NT2/D1 (cell line): ENCODE measurements around the gene SLC39A11.

Experiments
- DNase-seq: peaks from one replicate; pipeline ENCODE4 v3.0.0-alpha.2; 2011; ENCODE audit warnings: low read depth, low spot score
- H3K27me3 ChIP-seq: 2 replicates; pipeline ENCODE4 v1.6.0; 2011; ENCODE audit warnings: mild to moderate bottlenecking; ENCODE audit not compliant: insufficient read length, insufficient read depth
- H3K36me3 ChIP-seq: 2 replicates; pipeline ENCODE4 v1.6.1; 2011; ENCODE audit warnings: mild to moderate bottlenecking, low read length, mixed read lengths; ENCODE audit not compliant: insufficient read depth, insufficient read length
- H3K4me1 ChIP-seq: 2 replicates; pipeline ENCODE4 v1.5.1; 2011; ENCODE audit not compliant: insufficient read depth, insufficient read length
- H3K4me3 ChIP-seq: 2 replicates; pipeline ENCODE4 v1.5.1; 2011; ENCODE audit warnings: low read depth; ENCODE audit not compliant: insufficient read length
- H3K9ac ChIP-seq: 2 replicates; pipeline ENCODE4 v1.6.0; 2011; ENCODE audit warnings: low read depth; ENCODE audit not compliant: insufficient read length
- H3K9me3 ChIP-seq: 2 replicates; pipeline ENCODE4 v1.5.1; 2011; ENCODE audit warnings: mild to moderate bottlenecking, low read length; ENCODE audit not compliant: insufficient read depth
- SUZ12 ChIP-seq: IDR thresholded peaks from 2 replicates; pipeline ENCODE4 v1.6.1; 2011; ENCODE audit not compliant: insufficient read length, insufficient read depth; ENCODE audit errors: extremely low read depth
- YY1 ChIP-seq: IDR thresholded peaks from 2 replicates; pipeline ENCODE4 v1.6.1; 2011; ENCODE audit not compliant: insufficient read length, insufficient read depth
- ZNF274 ChIP-seq: IDR thresholded peaks from 2 replicates; pipeline ENCODE4 v1.6.1; 2011; ENCODE audit warnings: mild to moderate bottlenecking, low read depth, low read length

The SLC39A11 gene

DNA sequence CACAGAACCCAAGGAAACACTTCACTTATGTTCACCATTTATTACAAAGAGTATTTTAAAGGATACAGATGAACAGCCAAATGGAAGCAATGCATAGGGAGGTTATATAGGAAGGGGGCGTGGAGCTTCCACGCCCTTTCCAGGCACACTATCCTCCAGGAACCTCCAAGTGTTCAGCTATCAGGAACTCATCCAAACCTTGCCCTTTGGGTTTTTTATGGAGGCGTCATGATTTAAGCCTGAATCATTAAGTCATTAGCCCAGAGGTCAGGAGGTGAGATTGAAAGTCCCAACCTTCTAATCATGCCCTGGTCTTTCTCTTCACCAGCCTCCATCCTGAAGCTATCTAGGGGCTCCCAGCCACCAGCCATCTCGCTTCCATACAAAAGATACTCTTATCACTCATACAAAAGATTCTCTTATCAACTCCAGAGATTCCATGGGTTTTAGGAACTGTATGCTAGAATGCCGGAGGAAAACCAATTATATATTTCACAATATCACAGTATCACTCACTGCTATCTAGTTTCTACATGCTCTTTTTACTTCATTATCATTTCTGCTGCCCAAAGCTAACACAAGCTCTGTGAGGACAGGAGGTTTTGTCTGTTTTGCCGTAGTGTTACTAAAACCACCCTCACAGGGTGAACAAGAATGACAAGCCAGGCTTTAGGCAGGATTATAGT is 213.4 kb downstream of the SLC39A11 start:
- peaks cover 43% of the 10 kb centered on the region for H3K9me3 ChIP-seq
- H3K4me1 ChIP-seq = no peaks in the 10 kb centered on the region
- TF ChIP-seq ZNF274 (no peak), YY1 (no peak), SUZ12 (no peak)
- no peak for DNase-seq
- H3K27me3 ChIP-seq = no peaks in the 10 kb centered on the region
- H3K4me3 ChIP-seq = no peak overlapping the region
- no peaks in the 10 kb centered on the region for H3K36me3 ChIP-seq
- no peak overlapping the region for H3K9ac ChIP-seq

DNA sequence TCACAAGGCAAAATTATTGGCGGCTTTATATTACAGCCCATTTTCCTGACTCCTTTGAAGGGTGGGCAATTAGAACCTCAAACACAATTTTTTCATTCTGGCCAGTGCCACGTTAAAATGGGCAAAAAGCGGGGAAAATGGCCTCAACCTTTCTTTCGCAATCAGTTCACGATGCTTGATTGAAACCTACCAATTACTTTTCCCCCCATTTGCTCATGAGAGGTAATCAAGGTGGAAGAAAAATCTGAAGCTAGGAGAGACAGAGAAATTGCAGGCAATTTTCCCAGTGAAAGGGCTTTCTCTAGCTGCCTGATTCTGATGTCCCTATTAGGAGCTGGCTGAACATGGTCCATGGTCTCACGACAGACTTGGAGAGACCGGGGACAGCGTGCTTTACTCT is 215.1 kb downstream of the SLC39A11 start:
- TF ChIP-seq YY1 (no peak), ZNF274 (no peak), SUZ12 (no peak)
- no peaks in the 10 kb centered on the region for H3K27me3 ChIP-seq
- H3K4me3 ChIP-seq = no peak overlapping the region
- H3K9ac ChIP-seq = no peak overlapping the region
- no peaks in the 10 kb centered on the region for H3K36me3 ChIP-seq
- peaks cover 43% of the 10 kb centered on the region for H3K9me3 ChIP-seq
- no peaks in the 10 kb centered on the region for H3K4me1 ChIP-seq
- DNase-seq = no peak

DNA sequence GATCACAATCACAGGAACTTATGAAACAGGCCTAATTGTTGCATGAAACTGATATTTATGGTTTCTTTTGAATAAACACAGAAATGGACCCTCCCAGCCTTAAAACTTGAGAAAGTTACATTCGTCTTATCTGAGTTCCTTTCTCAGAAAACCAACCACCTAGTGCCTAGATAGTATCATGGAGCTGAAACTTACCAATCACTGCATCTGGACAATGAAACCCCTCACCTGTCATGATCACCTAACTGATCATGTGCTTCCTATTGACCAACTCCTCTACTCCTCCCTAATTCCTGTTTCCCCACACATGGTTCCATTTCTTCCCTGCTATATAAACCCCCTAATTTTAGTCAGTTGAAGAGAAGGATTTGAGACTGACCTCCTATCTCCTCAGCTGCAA is 216.1 kb downstream of the SLC39A11 start:
- peaks cover 43% of the 10 kb centered on the region for H3K9me3 ChIP-seq

DNA sequence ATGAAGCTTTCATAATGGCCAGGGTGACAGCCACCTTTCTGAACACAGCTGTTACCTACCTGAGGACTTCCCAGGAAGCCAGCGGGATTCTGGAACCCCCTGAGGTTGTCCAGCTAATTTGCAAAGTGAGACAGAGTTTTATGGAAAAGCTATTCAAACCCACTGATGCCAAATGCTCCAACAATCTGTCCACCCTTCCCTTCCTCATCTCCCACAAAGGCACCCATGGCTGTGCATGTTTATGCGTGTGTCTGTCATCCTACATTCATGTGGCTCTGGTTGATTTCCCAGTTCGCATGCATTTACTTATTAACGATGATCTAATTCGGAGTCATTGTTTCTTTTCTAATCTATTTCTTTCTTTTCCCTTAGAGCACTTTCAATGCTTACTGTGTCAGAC is 217.1 kb downstream of the SLC39A11 start:
- no peaks in the 10 kb centered on the region for H3K36me3 ChIP-seq
- peaks cover 40% of the 10 kb centered on the region for H3K9me3 ChIP-seq
- H3K4me3 ChIP-seq = no peak overlapping the region
- DNase-seq = no peak
- H3K27me3 ChIP-seq = no peaks in the 10 kb centered on the region
- no peak overlapping the region for H3K9ac ChIP-seq
- H3K4me1 ChIP-seq = no peaks in the 10 kb centered on the region
- no peak for TF ChIP-seq YY1
- no peak for TF ChIP-seq ZNF274
- no peak for TF ChIP-seq SUZ12

More for the DNA sequence above, 216.1 kb downstream of the SLC39A11 start:
- Histone ChIP-seq H3K4me1 (no peaks in the 10 kb centered on the region), H3K27me3 (no peaks in the 10 kb centered on the region), H3K4me3 (no peak overlapping the region), H3K36me3 (no peaks in the 10 kb centered on the region), H3K9ac (no peak overlapping the region)
- DNase-seq = no peak
- TF ChIP-seq YY1 (no peak), ZNF274 (no peak), SUZ12 (no peak)

DNA sequence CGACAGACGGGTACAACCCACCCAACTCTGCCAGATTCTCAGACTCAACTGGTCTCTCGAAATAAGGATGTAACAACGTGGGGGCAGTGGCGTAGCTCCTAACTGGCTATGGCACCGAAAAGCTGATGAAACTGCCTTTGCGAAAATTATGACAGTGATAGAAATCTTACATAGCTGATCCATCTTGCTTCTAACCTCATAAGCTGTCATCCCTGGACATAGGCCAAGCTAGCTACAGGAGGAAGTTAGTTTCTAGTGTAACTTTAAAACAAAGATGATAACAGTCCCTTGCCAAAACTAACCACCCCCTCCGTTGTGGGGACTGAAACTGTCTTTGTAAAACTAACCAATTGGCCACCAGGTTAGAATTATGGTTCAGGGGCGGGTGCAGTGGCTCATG is 220.1 kb downstream of the SLC39A11 start:
- TF ChIP-seq ZNF274 (no peak), SUZ12 (no peak), YY1 (no peak)
- DNase-seq = no peak

DNA sequence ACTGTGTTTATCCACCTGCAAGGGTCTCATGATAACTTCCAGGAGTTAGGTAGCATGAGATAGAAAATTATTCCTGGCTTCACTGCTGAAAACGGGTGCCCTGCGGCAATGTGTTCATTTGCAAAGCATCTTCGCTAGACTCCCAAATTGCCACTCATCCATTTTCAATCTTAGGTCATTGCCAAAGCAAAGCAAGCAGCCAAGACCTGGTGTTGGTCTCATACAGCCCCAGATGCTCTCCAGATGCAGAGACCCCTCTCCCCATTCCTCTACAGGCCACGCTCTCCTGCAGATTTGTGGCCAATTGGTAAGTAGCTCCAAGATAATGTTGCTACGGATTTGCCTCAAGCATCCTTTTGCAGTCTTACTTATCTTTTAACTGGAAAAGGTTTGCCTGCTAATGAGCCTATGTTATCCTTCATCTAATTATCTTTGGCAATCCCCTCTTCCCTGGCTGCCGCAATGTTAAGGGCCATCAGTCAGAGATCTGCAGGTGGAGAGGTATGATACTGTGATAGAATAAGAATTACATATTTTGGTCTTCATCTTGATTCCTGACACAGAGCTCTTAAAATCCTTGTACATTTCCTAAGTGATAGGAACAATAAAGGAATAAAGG is 222.0 kb downstream of the SLC39A11 start:
- no peak overlapping the region for H3K4me3 ChIP-seq
- no peak for DNase-seq
- H3K27me3 ChIP-seq = no peaks in the 10 kb centered on the region
- H3K4me1 ChIP-seq = no peaks in the 10 kb centered on the region
- no peak for TF ChIP-seq SUZ12
- no peak overlapping the region for H3K9ac ChIP-seq
- H3K9me3 ChIP-seq = peaks cover 11% of the 10 kb centered on the region; the same call in 1 of the 2 replicates
- H3K36me3 ChIP-seq = no peaks in the 10 kb centered on the region

More for the DNA sequence above, 220.1 kb downstream of the SLC39A11 start:
- Histone ChIP-seq H3K9me3 (peaks cover 16% of the 10 kb centered on the region), H3K4me1 (no peaks in the 10 kb centered on the region), H3K9ac (no peak overlapping the region), H3K27me3 (no peaks in the 10 kb centered on the region), H3K4me3 (no peak overlapping the region), H3K36me3 (no peaks in the 10 kb centered on the region)

DNA sequence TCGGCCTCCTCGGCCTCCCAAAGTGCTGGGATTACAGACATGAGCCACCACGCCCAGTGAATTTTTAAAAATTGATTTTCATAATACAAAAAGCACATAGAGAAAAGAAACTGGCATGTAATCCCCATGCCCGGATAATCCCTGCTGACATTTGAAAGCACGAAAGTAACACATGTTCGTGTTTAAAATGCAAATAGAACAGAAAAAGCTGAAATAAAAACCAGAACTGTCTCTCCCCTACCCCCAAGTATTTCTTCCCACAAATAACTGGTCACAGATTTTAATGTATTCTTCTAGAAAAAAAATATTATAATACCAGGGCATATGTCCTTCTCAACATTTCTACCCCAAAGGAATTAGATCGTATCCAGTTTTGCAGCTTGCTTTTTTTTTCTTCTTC is 222.9 kb downstream of the SLC39A11 start:
- H3K4me1 ChIP-seq = no peaks in the 10 kb centered on the region
- no peak for DNase-seq
- no peak for TF ChIP-seq YY1
- no peak for TF ChIP-seq SUZ12
- no peak for TF ChIP-seq ZNF274

More for the DNA sequence above, 222.9 kb downstream of the SLC39A11 start:
- H3K36me3 ChIP-seq = no peaks in the 10 kb centered on the region
- no peaks in the 10 kb centered on the region for H3K27me3 ChIP-seq
- peaks cover 11% of the 10 kb centered on the region; the same call in 1 of the 2 replicates for H3K9me3 ChIP-seq
- no peak overlapping the region for H3K4me3 ChIP-seq
- no peak overlapping the region for H3K9ac ChIP-seq
